RWPE1 (cell line): ENCODE results near the gene SORCS1.
A peak's percentile ranks its signal among the peaks of the same experiment; 100 is the strongest.

ENCODE experiments used
- CTCF ChIA-PET: fragments of 350-600 bp; sonication (Branson Sonifier 250); formaldehyde crosslinking; extraction: SDS; loops from one replicate; lab custom pipeline; 2021; lab: Yijun Ruan, JAX
- POLR2A ChIA-PET: fragments of 400-600 bp; formaldehyde crosslinking; extraction: SDS; loops from one replicate; lab custom pipeline; 2020; ENCODE audit warnings: antibody characterized with exemption; ENCODE audit not compliant: low non-redundant PET; lab: Yijun Ruan, JAX
- DNase-seq: peaks from one replicate; pipeline ENCODE4 v3.0.0; 2012; ENCODE audit warnings: low spot score
- H3K27ac ChIP-seq: fragments of 450-650 bp; 2 replicates; pipeline ENCODE4 v1.5.1; 2017
- CTCF ChIP-seq: fragments of 450-650 bp; conservative IDR thresholded peaks from 2 replicates; pipeline ENCODE4 v1.5.1; 2017; ENCODE audit warnings: low read depth, mild to moderate bottlenecking

Gene SORCS1

GRCh38 chr10:106614293-106614692 is 550.2 kb downstream of the SORCS1 start:
- no peak for TF ChIP-seq CTCF

GRCh38 chr10:106612381-106612780 is 552.1 kb downstream of the SORCS1 start:
- no peak for TF ChIP-seq CTCF
- no peak overlapping the region for H3K27ac ChIP-seq
- POLR2A ChIA-PET = no interaction called here
- DNase-seq = no peak
- CTCF ChIA-PET = interaction anchor here (1.4 kb wide), 1 partner anchor 13 kb away, joined by 3 read pairs; no protein-coding TSS in a partner anchor

More at GRCh38 chr10:106614293-106614692, 550.2 kb downstream of the SORCS1 start:
- ChIA-PET POLR2A (no interaction called here), CTCF (no interaction called here)
- H3K27ac ChIP-seq = no peak overlapping the region
- no peak for DNase-seq

- H3K27ac ChIP-seq = no peak overlapping the region
- peak; percentile 26 for DNase-seq
- TF ChIP-seq CTCF = no peak
- POLR2A ChIA-PET = no interaction called here
- CTCF ChIA-PET = interaction anchor here (0.5 to 0.7 kb wide), 4 partner anchors 11 to 1753 kb away, joined by 3 to 4 read pairs (median 4); no protein-coding TSS in a partner anchor
These were observed 554.8 kb downstream of the SORCS1 start for GRCh38 chr10:106609470-106610266.

GRCh38 chr10:106608066-106608465 is 556.4 kb downstream of the SORCS1 start:
- no peak for DNase-seq
- ChIA-PET CTCF (interaction anchor here (0.6 to 0.7 kb wide), 3 partner anchors 112 to 1457 kb away, joined by 3 read pairs; no protein-coding TSS in a partner anchor), POLR2A (no interaction called here)
- H3K27ac ChIP-seq = no peak overlapping the region
- TF ChIP-seq CTCF = no peak

- CTCF ChIA-PET = no interaction called here
- no peak for DNase-seq
- POLR2A ChIA-PET = no interaction called here
- TF ChIP-seq CTCF = no peak
- no peak overlapping the region for H3K27ac ChIP-seq
These were observed 569.2 kb downstream of the SORCS1 start for GRCh38 chr10:106595281-106595680.

- no peak overlapping the region for H3K27ac ChIP-seq
- CTCF ChIA-PET = no interaction called here
- POLR2A ChIA-PET = no interaction called here
- no peak for TF ChIP-seq CTCF
- DNase-seq = no peak
These were observed 570.6 kb downstream of the SORCS1 start for GRCh38 chr10:106593876-106594275.
